B cell (primary cell): Measurements from ENCODE around the gene CCDC3. TPM values are rescaled to one million over a fixed set of nuclear protein-coding genes. Genes with fewer than 3 reads are reported as not detected.

ENCODE experiments used
- ATAC-seq: fragments of 200-7000 bp; cut with Tn5 transposase; one replicate; pipeline ENCODE4 v1.10.0; 2021; ENCODE audit warnings: low read depth, mild to moderate bottlenecking, moderate number of reproducible peaks, moderate library complexity
- CTCF ChIA-PET: fragments of 350-600 bp; sonication (Branson Sonifier 250); formaldehyde crosslinking; loops from one replicate; lab custom pipeline; 2021; ENCODE audit warnings: antibody characterized with exemption, inconsistent platforms; lab: Charles Lee
- POLR2A ChIA-PET: fragments of 350-600 bp; sonication (Branson Sonifier 250); formaldehyde crosslinking; loops from one replicate; lab custom pipeline; 2021; ENCODE audit warnings: antibody characterized with exemption; lab: Charles Lee
- DNase-seq: peaks from one replicate; pipeline ENCODE4 v3.0.0; 2013
- H2AFZ ChIP-seq: 2 replicates; pipeline ENCODE4 v1.6.1; 2012; ENCODE audit warnings: mild to moderate bottlenecking, low read depth, low read length; ENCODE audit not compliant: insufficient read depth, poor library complexity, severe bottlenecking
- H3K27ac ChIP-seq, 2 donors: 1 replicate in 1 of 2; 2 replicates in 1 of 2; pipeline ENCODE4 v1.5.1; 2012 to 2013; ENCODE audit warnings: low read length in 2 of 2, mild to moderate bottlenecking in 2 of 2, moderate library complexity in 1 of 2
- H3K27me3 ChIP-seq, 4 experiments: fragments of 200-600 bp in 1 of 4; sonication (generic) in 1 of 4; replicated peaks in 1 of 4; 1 replicate in 2 of 4; 2 replicates in 2 of 4; pipeline versions ENCODE4 v1.6.1 to v1.7.0; 2013 to 2016; ENCODE audit warnings: low read length in 3 of 4, mild to moderate bottlenecking in 2 of 4, mixed read lengths in 1 of 4, moderate library complexity in 1 of 4; ENCODE audit not compliant: insufficient read depth in 4 of 4, control insufficient read depth in 3 of 4; ENCODE audit errors: control extremely low read depth in 1 of 4
- H3K36me3 ChIP-seq, 2 experiments: replicated peaks in 1 of 2; 1 replicate in 1 of 2; 2 replicates in 1 of 2; pipeline versions ENCODE4 v1.6.1 to v1.7.1; 2013; ENCODE audit warnings: low read length in 1 of 2; ENCODE audit not compliant: insufficient read depth in 2 of 2, control insufficient read depth in 1 of 2; ENCODE audit errors: control extremely low read depth in 1 of 2, extremely low read depth in 1 of 2
- H3K4me1 ChIP-seq, 2 donors: fragments of 200-600 bp in 1 of 2; sonication (generic) in 1 of 2; 1 replicate in 1 of 2; 2 replicates in 1 of 2; pipeline versions ENCODE4 v1.5.1 to v1.6.1; 2013 to 2017; ENCODE audit warnings: low read length in 2 of 2; ENCODE audit not compliant: control insufficient read depth in 2 of 2, insufficient read depth in 2 of 2
- H3K4me2 ChIP-seq: replicated peaks from 2 replicates; pipeline ENCODE3; 2012; ENCODE audit warnings: mild to moderate bottlenecking, low read depth, low read length; ENCODE audit not compliant: poor library complexity, severe bottlenecking
- H3K4me3 ChIP-seq, 5 experiments: fragments of 200-600 bp in 1 of 5; sonication (generic) in 1 of 5; 1 replicate in 3 of 5; 2 replicates in 2 of 5; pipeline versions ENCODE4 v1.5.1 to v1.7.0; 2011 to 2016; ENCODE audit warnings: low read length in 4 of 5, mild to moderate bottlenecking in 4 of 5, low read depth in 2 of 5, control low read depth in 1 of 5, moderate library complexity in 1 of 5; ENCODE audit not compliant: insufficient read depth in 1 of 5; ENCODE audit errors: control extremely low read depth in 1 of 5, extremely low read depth in 1 of 5
- H3K79me2 ChIP-seq: fragments of 200-600 bp; sonication (generic); one replicate; pipeline ENCODE4 v1.6.0; 2016; ENCODE audit warnings: low read length; ENCODE audit not compliant: control insufficient read depth, insufficient read depth
- H3K9ac ChIP-seq: fragments of 200-600 bp; sonication (generic); 2 replicates; pipeline ENCODE4 v1.6.1; 2017; ENCODE audit warnings: mild to moderate bottlenecking, low read length, moderate library complexity
- H3K9me3 ChIP-seq, 3 donors: one replicate each; pipeline versions ENCODE4 v1.6.1 to v1.7.1; 2013; ENCODE audit warnings: low read length in 2 of 3; ENCODE audit not compliant: control insufficient read depth in 2 of 3, insufficient read depth in 1 of 3; ENCODE audit errors: control extremely low read depth in 1 of 3
- H4K20me1 ChIP-seq: 2 replicates; pipeline ENCODE4 v1.6.0; 2012; ENCODE audit warnings: mild to moderate bottlenecking, low read length; ENCODE audit not compliant: insufficient read depth, control insufficient read depth, poor library complexity, severe bottlenecking
- H3K27ac Mint-ChIP-seq: one replicate; pipeline ENCODE4 v1.8.0; 2021; ENCODE audit warnings: mixed read lengths
- H3K27me3 Mint-ChIP-seq: one replicate; pipeline ENCODE4 v1.8.0; 2021; ENCODE audit warnings: mixed read lengths
- H3K4me1 Mint-ChIP-seq: one replicate; pipeline ENCODE4 v1.8.0; 2021; ENCODE audit warnings: mixed read lengths
- H3K4me3 Mint-ChIP-seq: one replicate; pipeline ENCODE4 v1.8.0; 2021; ENCODE audit warnings: mixed read lengths
- H3K9me3 Mint-ChIP-seq: one replicate; pipeline ENCODE4 v1.8.0; 2022; ENCODE audit warnings: mixed read lengths; ENCODE audit not compliant: insufficient read depth
- CTCF ChIP-seq: fragments of 200-600 bp; IDR thresholded peaks from one replicate; pipeline ENCODE4 v1.8.0; 2022; ENCODE audit warnings: antibody characterized with exemption, mild to moderate bottlenecking
- EZH2 ChIP-seq: IDR thresholded peaks from 2 replicates; pipeline ENCODE4 v1.6.1; 2012; ENCODE audit warnings: borderline replicate concordance, low read depth, mild to moderate bottlenecking, moderate library complexity, low read length; ENCODE audit not compliant: insufficient read depth, poor library complexity, severe bottlenecking
- WGBS: methylation state at CpG from one replicate; pipeline ENCODE4 v1.1.5; 2013; ENCODE audit warnings: missing lambda C conversion rate; ENCODE audit not compliant: insufficient coverage; 5-methylcytosine and 5-hydroxymethylcytosine counted together
- intact Hi-C: fragments of 100-400 bp; cut with micrococcal nuclease; formaldehyde crosslinking; loops from one replicate; pipeline ENCODE4 v1.10.0; 2022
- polyA plus RNA-seq: library from polyadenylated mRNA; depleted of rRNA; stranded (reverse); fragments of >200 nt; gene quantifications from 2 replicates; pipeline ENCODE4 v1.2.3, GENCODE V29; 2012
- total RNA-seq, 2 donors: library from RNA; stranded (reverse); fragments of 120-200 nt in 1 of 2; gene quantifications; 1 replicate in 1 of 2; 2 replicates in 1 of 2; pipeline versions ENCODE4 v1.2.3 to v1.2.4, GENCODE V29; 2013 to 2022

Gene CCDC3
- total and polyA plus RNA-seq, 2 donors (not counting 1 experiment from before 2014, with no cell fraction given): 0.12 TPM; not detected in 1

GRCh38 chr10:12973149-12973718 lies 28.3 kb downstream of the CCDC3 start:
- H3K9ac ChIP-seq: no peak overlapping the region
- TF ChIP-seq EZH2 (no peak), CTCF (no peak)
- WGBS: 93% methylated on average over 8 of the region's 8 CpGs
- intact Hi-C loops: no loop called here
- no peaks in the 10 kb centered on the region for H4K20me1 ChIP-seq
- H3K4me2 ChIP-seq: no peak overlapping the region
- CTCF ChIA-PET: no interaction called here
- DNase-seq (no peak), ATAC-seq (no peak)
- Mint-ChIP-seq H3K27me3 (peaks cover 18% of the 10 kb centered on the region), H3K9me3 (no peaks in the 10 kb centered on the region), H3K27ac (no peak overlapping the region), H3K4me3 (no peak overlapping the region), H3K4me1 (no peaks in the 10 kb centered on the region)
- POLR2A ChIA-PET: no interaction called here
- H3K4me3 ChIP-seq: no peak overlapping the region
- no peaks in the 10 kb centered on the region for H3K36me3 ChIP-seq
- H2AFZ ChIP-seq: no peak overlapping the region
- no peaks in the 10 kb centered on the region for H3K79me2 ChIP-seq
- no peaks in the 10 kb centered on the region for H3K27me3 ChIP-seq
- H3K27ac ChIP-seq: no peak overlapping the region
- H3K4me1 ChIP-seq: no peaks in the 10 kb centered on the region
- peaks cover 0 to under 1% (median 0%) of the 10 kb centered on the region in 3 donors for H3K9me3 ChIP-seq

GRCh38 chr10:12972146-12972545 lies 29.4 kb downstream of the CCDC3 start:
- ATAC-seq (no peak), DNase-seq (no peak)
- no peak overlapping the region for H3K4me3 Mint-ChIP-seq
- Histone ChIP-seq H3K4me2 (no peak overlapping the region), H3K4me3 (no peak overlapping the region), H3K9ac (no peak overlapping the region), H3K27ac (no peak overlapping the region), H2AFZ (no peak overlapping the region), H3K27me3 (no peaks in the 10 kb centered on the region), H3K9me3 (peaks cover 0 to 6% (median 6%) of the 10 kb centered on the region in 3 donors), H3K36me3 (no peaks in the 10 kb centered on the region), H3K79me2 (no peaks in the 10 kb centered on the region), H3K4me1 (no peaks in the 10 kb centered on the region), H4K20me1 (no peaks in the 10 kb centered on the region)
- intact Hi-C loops: no loop called here
- ChIA-PET POLR2A (no interaction called here), CTCF (no interaction called here)
- H3K9me3 Mint-ChIP-seq: peaks cover 2% of the 10 kb centered on the region
- peaks cover 17% of the 10 kb centered on the region for H3K27me3 Mint-ChIP-seq
- H3K27ac Mint-ChIP-seq: no peak overlapping the region
- 73% methylated on average over 2 of the region's 2 CpGs for WGBS
- H3K4me1 Mint-ChIP-seq: no peaks in the 10 kb centered on the region
- TF ChIP-seq CTCF: no peak
- TF ChIP-seq EZH2: no peak
